ENCODE data around the gene PGLYRP3. TPM values are rescaled to one million over a fixed set of nuclear protein-coding genes. Genes with fewer than 3 reads are reported as not detected.
A peak's percentile ranks its signal among the peaks of the same experiment; 100 is the strongest.

PGLYRP3 gene, protein sequence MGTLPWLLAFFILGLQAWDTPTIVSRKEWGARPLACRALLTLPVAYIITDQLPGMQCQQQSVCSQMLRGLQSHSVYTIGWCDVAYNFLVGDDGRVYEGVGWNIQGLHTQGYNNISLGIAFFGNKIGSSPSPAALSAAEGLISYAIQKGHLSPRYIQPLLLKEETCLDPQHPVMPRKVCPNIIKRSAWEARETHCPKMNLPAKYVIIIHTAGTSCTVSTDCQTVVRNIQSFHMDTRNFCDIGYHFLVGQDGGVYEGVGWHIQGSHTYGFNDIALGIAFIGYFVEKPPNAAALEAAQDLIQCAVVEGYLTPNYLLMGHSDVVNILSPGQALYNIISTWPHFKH
- total RNA-seq: not detected

DNA sequence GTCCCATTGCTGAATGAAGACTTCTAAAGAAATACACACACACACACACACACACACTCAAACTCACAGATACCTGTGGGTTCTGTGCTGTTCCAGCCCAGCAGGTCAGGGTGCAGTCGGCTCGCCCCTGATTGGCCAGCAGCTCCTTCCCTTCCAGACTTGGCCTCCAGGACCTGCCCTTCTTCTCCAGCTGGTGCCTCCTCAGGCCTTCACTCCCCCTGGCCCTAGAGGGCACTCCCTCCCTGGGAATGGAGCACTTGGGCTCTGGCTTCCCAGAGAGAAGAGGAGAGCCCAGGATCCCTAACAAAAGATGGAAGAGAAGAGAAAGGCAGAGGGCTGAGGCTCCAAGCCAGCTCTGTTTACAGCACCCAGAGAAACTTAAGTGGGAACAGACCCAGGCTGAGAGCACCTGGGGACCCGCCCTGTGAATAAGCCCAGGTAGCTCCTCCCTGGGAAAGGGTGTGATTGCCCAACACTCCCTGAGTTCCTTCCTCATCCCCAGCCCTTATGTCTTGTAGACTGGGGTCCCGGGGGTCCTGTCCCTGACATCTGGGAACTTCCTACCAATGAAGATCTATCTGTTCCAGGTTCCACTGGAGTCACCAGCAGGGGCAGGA is at the start of gene PGLYRP3:
PGLYRP3 (minus strand) TSS at position 383 of the 617 bp plus-strand sequence. CDS start 2,287 bp downstream, outside the sequence.
- Mint-ChIP-seq H3K27ac (no peak within 1 kb of the TSS), H3K4me3 (no peak within 1 kb of the TSS), H3K9me3 (ENCODE audit: low read depth) (no peaks in the 10 kb centered on the region), H3K27me3 (peaks cover 8% of the 10 kb centered on the region), H3K4me1 (no peaks in the 10 kb centered on the region), H3K36me3 (ENCODE audit: low read depth) (no peaks in the 10 kb centered on the region)
- intact Hi-C loops (cut with DNase I, micrococcal nuclease): no loop called here
- no peak for DNase-seq
- no peak for ATAC-seq
- ChIA-PET CTCF (interaction anchor here (0.7 to 1.3 kb wide), 3 partner anchors 24 to 198 kb away, joined by 3 to 4 read pairs (median 3); no protein-coding TSS in a partner anchor), POLR2A (no interaction called here)

DNA sequence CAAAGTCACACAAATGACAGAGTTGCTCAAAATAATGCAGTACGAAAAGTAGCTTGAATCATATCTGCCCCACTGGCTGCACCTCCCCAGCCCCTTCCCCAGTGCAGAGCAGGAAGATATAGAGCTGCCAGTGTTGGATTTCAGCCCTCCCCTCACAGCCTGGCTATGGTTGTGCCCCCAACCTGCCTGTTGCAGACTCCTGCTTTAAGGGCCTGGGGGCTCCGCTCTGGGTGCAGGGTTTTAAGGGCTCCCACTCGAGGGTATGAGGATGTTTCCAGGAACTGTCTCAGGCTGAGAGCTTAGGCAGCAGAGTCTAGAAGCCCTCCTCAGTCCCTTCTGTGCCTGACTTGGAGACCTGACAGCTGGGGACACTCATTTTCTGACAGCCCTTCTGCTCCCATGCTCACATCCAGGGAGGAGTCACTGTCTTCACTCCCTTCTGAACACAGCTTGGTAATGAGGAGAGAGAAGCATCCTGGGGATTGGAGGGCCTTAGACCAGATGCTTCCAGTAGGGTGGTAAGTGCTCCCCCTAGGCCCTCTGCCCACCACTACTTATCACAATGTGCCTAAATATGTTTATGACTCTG is 49.5 kb upstream of the PGLYRP3 start:
- ChIA-PET POLR2A (no interaction called here), CTCF (interaction anchor here (1.9 kb wide), 1 partner anchor 10 kb away, joined by 15 read pairs; no protein-coding TSS in a partner anchor)
- Mint-ChIP-seq H3K4me3 (no peak overlapping the region), H3K27ac (no peak overlapping the region), H3K36me3 (ENCODE audit: low read depth) (no peaks in the 10 kb centered on the region), H3K27me3 (peaks cover 4% of the 10 kb centered on the region), H3K4me1 (peaks cover 10% of the 10 kb centered on the region), H3K9me3 (ENCODE audit: low read depth) (no peaks in the 10 kb centered on the region)
- DNase-seq (no peak), ATAC-seq (no peak)
- intact Hi-C loops (cut with DNase I, micrococcal nuclease): no loop called here

DNA sequence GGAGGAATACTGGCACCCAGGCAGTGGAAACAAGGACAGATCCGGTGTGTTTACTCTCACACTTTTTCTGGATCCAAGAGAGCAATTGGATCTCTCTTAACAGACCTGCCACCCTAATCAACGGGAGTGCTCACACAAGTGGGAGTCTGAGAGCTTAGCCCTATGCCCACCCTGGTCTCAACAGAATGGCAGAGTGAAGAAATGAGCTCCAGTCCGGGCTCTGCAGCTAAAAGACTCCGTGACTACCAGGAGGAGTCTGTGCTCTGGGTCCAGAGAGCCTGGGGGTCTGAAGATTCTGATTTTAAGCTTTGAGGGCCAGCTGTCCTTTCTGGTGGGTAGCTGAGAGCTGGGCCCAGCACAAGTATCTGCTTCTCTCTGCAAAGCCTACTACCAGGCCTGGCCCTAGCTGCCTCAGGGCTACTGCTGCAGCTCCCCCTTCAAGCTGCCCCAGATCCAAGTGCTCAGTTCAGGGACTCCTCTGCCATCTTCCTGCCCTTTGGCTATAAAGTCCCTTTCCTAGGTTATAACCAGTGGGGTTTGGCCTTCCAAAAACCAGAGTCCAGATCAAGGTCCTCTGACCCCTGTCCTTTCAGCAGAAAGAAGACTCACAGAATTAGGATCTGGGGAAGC is 48.8 kb upstream of the PGLYRP3 start:
- POLR2A ChIA-PET: no interaction called here
- intact Hi-C loops (cut with DNase I, micrococcal nuclease): no loop called here

DNA sequence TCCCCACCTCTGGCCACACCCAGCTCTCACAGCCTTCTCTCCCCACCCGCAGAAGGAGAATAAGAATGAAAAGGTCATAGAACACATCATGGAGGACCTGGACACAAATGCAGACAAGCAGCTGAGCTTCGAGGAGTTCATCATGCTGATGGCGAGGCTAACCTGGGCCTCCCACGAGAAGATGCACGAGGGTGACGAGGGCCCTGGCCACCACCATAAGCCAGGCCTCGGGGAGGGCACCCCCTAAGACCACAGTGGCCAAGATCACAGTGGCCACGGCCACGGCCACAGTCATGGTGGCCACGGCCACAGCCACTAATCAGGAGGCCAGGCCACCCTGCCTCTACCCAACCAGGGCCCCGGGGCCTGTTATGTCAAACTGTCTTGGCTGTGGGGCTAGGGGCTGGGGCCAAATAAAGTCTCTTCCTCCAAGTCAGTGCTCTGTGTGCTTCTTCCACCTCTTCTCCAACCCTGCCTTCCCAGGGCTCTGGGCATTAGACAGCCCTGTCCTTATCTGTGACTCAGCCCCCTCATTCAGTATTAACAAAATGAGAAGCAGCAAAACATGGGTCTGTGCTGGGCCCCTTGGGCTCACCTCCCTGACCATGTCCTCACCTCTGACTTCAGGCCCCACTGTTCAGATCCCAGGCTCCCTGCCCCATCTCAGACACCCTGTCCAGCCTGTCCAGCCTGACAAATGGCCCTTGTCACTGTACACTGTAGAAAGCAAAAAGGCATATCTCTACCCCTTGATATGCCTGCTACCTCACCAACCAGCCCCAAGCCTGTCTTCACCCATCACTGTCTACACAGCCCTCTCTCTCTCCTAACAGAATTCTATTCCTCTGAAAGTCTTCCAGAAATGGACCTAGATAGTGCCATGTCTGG is 48.1 kb upstream of the PGLYRP3 start:
- H3K27ac Mint-ChIP-seq: no peak overlapping the region
- H3K4me1 Mint-ChIP-seq: peaks cover 13% of the 10 kb centered on the region
- H3K9me3 Mint-ChIP-seq (ENCODE audit: low read depth): no peaks in the 10 kb centered on the region
- H3K4me3 Mint-ChIP-seq: no peak overlapping the region
- H3K27me3 Mint-ChIP-seq: peaks cover 4% of the 10 kb centered on the region
- H3K36me3 Mint-ChIP-seq (ENCODE audit: low read depth): no peaks in the 10 kb centered on the region
- ATAC-seq (no peak), DNase-seq (no peak)
- intact Hi-C loops (cut with DNase I, micrococcal nuclease): no loop called here
- ChIA-PET POLR2A (no interaction called here), CTCF (interaction anchor here (0.5 to 1.9 kb wide), 2 partner anchors 8 to 397 kb away, joined by 4 to 15 read pairs; no protein-coding TSS in a partner anchor)

More for the DNA sequence above, 48.8 kb upstream of the PGLYRP3 start:
- CTCF ChIA-PET: interaction anchor here (1.9 kb wide), 1 partner anchor 9 kb away, joined by 15 read pairs; no protein-coding TSS in a partner anchor
- Mint-ChIP-seq H3K27ac (no peak overlapping the region), H3K4me1 (peaks cover 13% of the 10 kb centered on the region), H3K9me3 (ENCODE audit: low read depth) (no peaks in the 10 kb centered on the region), H3K27me3 (peaks cover 4% of the 10 kb centered on the region), H3K4me3 (no peak overlapping the region), H3K36me3 (ENCODE audit: low read depth) (no peaks in the 10 kb centered on the region)
- no peak for DNase-seq
- ATAC-seq: no peak

DNA sequence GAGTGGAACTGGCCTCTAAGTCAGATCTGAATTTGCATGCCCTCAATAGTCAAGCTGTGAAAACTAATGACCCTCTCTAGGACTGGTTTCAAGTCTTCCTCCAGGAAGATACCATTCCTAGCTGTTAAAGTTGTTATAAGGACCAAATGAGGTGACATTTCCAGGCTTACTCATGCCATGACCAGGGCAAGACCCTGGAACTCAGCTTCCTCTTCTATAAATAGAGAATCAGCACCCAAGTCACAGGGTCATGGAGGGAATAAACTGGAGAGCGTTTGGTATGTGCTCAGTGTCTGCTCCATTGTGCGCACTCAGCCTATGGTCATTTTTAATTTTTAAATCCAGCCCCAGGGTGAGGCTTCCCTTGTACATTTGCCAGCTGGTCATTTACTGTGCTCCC is 47.4 kb upstream of the PGLYRP3 start:
- ChIA-PET POLR2A (no interaction called here), CTCF (interaction anchor here (0.5 to 12.1 kb wide), 3 partner anchors 135 to 398 kb away, joined by 3 to 160 read pairs (median 4); no protein-coding TSS in a partner anchor)
- H3K36me3 Mint-ChIP-seq (ENCODE audit: low read depth): no peaks in the 10 kb centered on the region

GRCh38 chr1:153359241-153359640 is 46.5 kb upstream of the PGLYRP3 start:
- ATAC-seq: no peak
- intact Hi-C loops (cut with DNase I, micrococcal nuclease): loop anchor here (10.0 kb wide), 2 partner anchors 106 to 246 kb away; partner anchors contain the start of gene S100A7 (in 1 of the 2)
- POLR2A ChIA-PET: no interaction called here

More for the DNA sequence above, 47.4 kb upstream of the PGLYRP3 start:
- Mint-ChIP-seq H3K9me3 (ENCODE audit: low read depth) (no peaks in the 10 kb centered on the region), H3K27ac (no peak overlapping the region), H3K4me1 (peaks cover 13% of the 10 kb centered on the region), H3K4me3 (no peak overlapping the region), H3K27me3 (peaks cover 4% of the 10 kb centered on the region)
- no peak for ATAC-seq
- DNase-seq: no peak
- intact Hi-C loops (cut with DNase I, micrococcal nuclease): no loop called here

GRCh38 chr1:153358691-153358975 is 45.9 kb upstream of the PGLYRP3 start:
- Mint-ChIP-seq H3K36me3 (ENCODE audit: low read depth) (no peaks in the 10 kb centered on the region), H3K9me3 (ENCODE audit: low read depth) (no peaks in the 10 kb centered on the region), H3K27me3 (peaks cover 4% of the 10 kb centered on the region), H3K4me1 (peaks cover 13% of the 10 kb centered on the region), H3K4me3 (no peak overlapping the region), H3K27ac (no peak overlapping the region)
- no peak for ATAC-seq
- intact Hi-C loops (cut with DNase I, micrococcal nuclease): loop anchor here (10.0 kb wide), 2 partner anchors 106 to 246 kb away; partner anchors contain the start of gene S100A7 (in 1 of the 2)
- DNase-seq: no peak
- POLR2A ChIA-PET: no interaction called here
- CTCF ChIA-PET: interaction anchor here (1.5 to 12.1 kb wide), 2 partner anchors 136 to 143 kb away, joined by 3 to 160 read pairs; no protein-coding TSS in a partner anchor

More at GRCh38 chr1:153359241-153359640, 46.5 kb upstream of the PGLYRP3 start:
- no peaks in the 10 kb centered on the region for H3K36me3 Mint-ChIP-seq (ENCODE audit: low read depth)
- H3K4me1 Mint-ChIP-seq: peaks cover 13% of the 10 kb centered on the region
- no peak overlapping the region for H3K4me3 Mint-ChIP-seq
- peaks cover 4% of the 10 kb centered on the region for H3K27me3 Mint-ChIP-seq
- no peak overlapping the region for H3K27ac Mint-ChIP-seq
- CTCF ChIA-PET: interaction anchor here (12.1 kb wide), 1 partner anchor 136 kb away, joined by 160 read pairs; no protein-coding TSS in a partner anchor
- no peak for DNase-seq
- H3K9me3 Mint-ChIP-seq (ENCODE audit: low read depth): no peaks in the 10 kb centered on the region

DNA sequence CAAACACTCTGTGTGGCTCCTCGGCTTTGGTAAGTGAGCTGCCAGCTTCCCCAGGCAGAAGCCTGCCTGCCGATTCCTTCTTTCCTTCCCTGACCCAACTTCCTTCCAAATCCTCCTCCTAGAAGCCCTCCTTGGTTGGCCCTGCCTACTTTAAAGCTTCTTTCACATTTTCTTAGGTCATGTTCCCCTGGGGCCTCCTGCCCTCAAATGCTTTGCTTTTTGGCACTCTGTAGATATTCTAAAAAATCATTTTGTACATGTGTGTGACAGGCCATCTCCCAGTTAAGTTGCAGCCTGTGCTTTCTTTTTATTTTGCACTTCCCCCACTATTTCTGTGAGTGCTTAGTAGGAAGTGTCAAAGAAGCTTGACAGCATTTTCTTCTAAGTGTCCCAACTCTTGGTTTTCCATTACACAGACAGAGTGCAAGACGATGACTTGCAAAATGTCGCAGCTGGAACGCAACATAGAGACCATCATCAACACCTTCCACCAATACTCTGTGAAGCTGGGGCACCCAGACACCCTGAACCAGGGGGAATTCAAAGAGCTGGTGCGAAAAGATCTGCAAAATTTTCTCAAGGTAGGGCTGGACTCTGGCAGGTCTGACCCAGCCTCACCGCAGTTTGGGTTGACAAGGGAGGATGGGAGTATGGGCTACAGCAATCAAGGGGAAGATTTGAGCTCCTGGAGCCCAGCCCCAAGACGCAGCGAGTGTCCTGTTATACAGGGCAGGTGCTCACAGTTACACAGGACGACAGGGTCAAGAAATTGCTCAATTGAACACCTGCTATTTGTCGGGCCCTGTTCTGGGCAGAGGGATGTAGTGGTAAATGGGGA is 45.3 kb upstream of the PGLYRP3 start, which contains the start of gene S100A9:
S100A9 (plus strand) TSS at position 2 of the 838 bp plus-strand sequence; CDS start at position 432, 430 bp downstream.
- Mint-ChIP-seq H3K4me3 (no peak within 1 kb of the TSS), H3K4me1 (peaks cover 13% of the 10 kb centered on the region), H3K27me3 (peaks cover 3% of the 10 kb centered on the region), H3K36me3 (ENCODE audit: low read depth) (no peaks in the 10 kb centered on the region), H3K9me3 (ENCODE audit: low read depth) (no peaks in the 10 kb centered on the region), H3K27ac (peak within 1 kb of the TSS; percentile 47)
- ChIA-PET POLR2A (no interaction called here), CTCF (interaction anchor here (0.6 to 12.1 kb wide), 6 partner anchors 17 to 293 kb away, joined by 3 to 160 read pairs (median 3); no protein-coding TSS in a partner anchor)
- ATAC-seq (no peak), DNase-seq (no peak)
- intact Hi-C loops (cut with DNase I, micrococcal nuclease): loop anchor here (10.0 kb wide), 2 partner anchors 107 to 247 kb away; partner anchors contain the start of gene S100A7 (in 1 of the 2)

- Mint-ChIP-seq H3K4me1 (peaks cover 13% of the 10 kb centered on the region), H3K9me3 (ENCODE audit: low read depth) (no peaks in the 10 kb centered on the region), H3K4me3 (no peak overlapping the region), H3K36me3 (ENCODE audit: low read depth) (no peaks in the 10 kb centered on the region), H3K27me3 (peaks cover 2% of the 10 kb centered on the region), H3K27ac (no peak overlapping the region)
- ChIA-PET CTCF (interaction anchor here (0.7 to 12.1 kb wide), 5 partner anchors 16 to 145 kb away, joined by 3 to 160 read pairs (median 3); no protein-coding TSS in a partner anchor), POLR2A (no interaction called here)
- intact Hi-C loops (cut with DNase I, micrococcal nuclease): loop anchor here (10.0 kb wide), 2 partner anchors 108 to 248 kb away; partner anchors contain the start of gene S100A7 (in 1 of the 2)
- ATAC-seq: no peak
- peak; percentile 22 for DNase-seq
Observed at GRCh38 chr1:153357076-153357852, 44.5 kb upstream of the PGLYRP3 start.

Data from activated CD4-positive, alpha-beta T cell treated with anti-CD3 and anti-CD28 coated beads for 36 hours (primary cell).